ENCODE results near the gene CD300LD.
"Not testable (repeated sequence)": the region's sequence is repeated elsewhere in the genome, so short reads cannot be mapped to it uniquely, and the experiment has no call there.

Gene CD300LD

GRCh38 chr17:74568106-74568873, 23.8 kb downstream of the CD300LD start:
- H3K36me3 Mint-ChIP-seq: no peaks in the 10 kb centered on the region
- peaks cover 11% of the 10 kb centered on the region for H3K27me3 Mint-ChIP-seq
- H3K27ac Mint-ChIP-seq: no peak overlapping the region
- no peak overlapping the region for H3K4me3 Mint-ChIP-seq
- no peaks in the 10 kb centered on the region for H3K9me3 Mint-ChIP-seq
- no peaks in the 10 kb centered on the region for H3K4me1 Mint-ChIP-seq

- Mint-ChIP-seq H3K4me3 (no peak within 1 kb of the TSS), H3K4me1 (no peaks in the 10 kb centered on the region), H3K27me3 (peaks cover 11% of the 10 kb centered on the region), H3K9me3 (no peaks in the 10 kb centered on the region), H3K27ac (no peak within 1 kb of the TSS), H3K36me3 (no peaks in the 10 kb centered on the region)
Measured at GRCh38 chr17:74567397-74567796, 24.7 kb downstream of the CD300LD start, which contains the start of gene CD300H. TSS of gene CD300H (minus strand) at chr17:74567509.

GRCh38 chr17:74566132-74566753, 25.8 kb downstream of the CD300LD start:
- H3K27ac Mint-ChIP-seq: no peak overlapping the region
- no peak overlapping the region for H3K4me3 Mint-ChIP-seq
- peaks cover 11% of the 10 kb centered on the region for H3K27me3 Mint-ChIP-seq
- H3K4me1 Mint-ChIP-seq: no peaks in the 10 kb centered on the region
- no peaks in the 10 kb centered on the region for H3K36me3 Mint-ChIP-seq
- no peaks in the 10 kb centered on the region for H3K9me3 Mint-ChIP-seq

- Mint-ChIP-seq H3K27ac (no peak overlapping the region), H3K4me1 (no peaks in the 10 kb centered on the region), H3K27me3 (peaks cover 11% of the 10 kb centered on the region), H3K36me3 (no peaks in the 10 kb centered on the region), H3K4me3 (no peak overlapping the region), H3K9me3 (no peaks in the 10 kb centered on the region)
Measured at GRCh38 chr17:74565126-74565525, 27.0 kb downstream of the CD300LD start.

GRCh38 chr17:74563358-74563757, 28.7 kb downstream of the CD300LD start:
- no peaks in the 10 kb centered on the region for H3K36me3 Mint-ChIP-seq
- H3K4me1 Mint-ChIP-seq: peaks cover 9% of the 10 kb centered on the region
- H3K9me3 Mint-ChIP-seq: no peaks in the 10 kb centered on the region
- H3K27ac Mint-ChIP-seq: peak overlapping the region; percentile 1
- H3K4me3 Mint-ChIP-seq: no peak overlapping the region
- peaks cover 7% of the 10 kb centered on the region for H3K27me3 Mint-ChIP-seq

GRCh38 chr17:74561586-74561985, 30.5 kb downstream of the CD300LD start:
- Mint-ChIP-seq H3K9me3 (no peaks in the 10 kb centered on the region), H3K4me3 (no peak overlapping the region), H3K27me3 (peaks cover 5% of the 10 kb centered on the region), H3K36me3 (no peaks in the 10 kb centered on the region), H3K27ac (no peak overlapping the region), H3K4me1 (peaks cover 9% of the 10 kb centered on the region)

GRCh38 chr17:74558882-74559519, 33.1 kb downstream of the CD300LD start:
- no peaks in the 10 kb centered on the region for H3K27me3 Mint-ChIP-seq
- H3K27ac Mint-ChIP-seq: no peak overlapping the region
- no peaks in the 10 kb centered on the region for H3K36me3 Mint-ChIP-seq
- H3K4me3 Mint-ChIP-seq: no peak overlapping the region
- peaks cover 9% of the 10 kb centered on the region for H3K4me1 Mint-ChIP-seq
- H3K9me3 Mint-ChIP-seq: no peaks in the 10 kb centered on the region

- not testable (repeated sequence) for H3K4me3 Mint-ChIP-seq, H3K9me3 Mint-ChIP-seq, H3K36me3 Mint-ChIP-seq, H3K27me3 Mint-ChIP-seq, H3K4me1 Mint-ChIP-seq, H3K27ac Mint-ChIP-seq
Measured at GRCh38 chr17:74558402-74558801, 33.7 kb downstream of the CD300LD start.

GRCh38 chr17:74555427-74555940, 36.6 kb downstream of the CD300LD start:
- Mint-ChIP-seq H3K36me3 (no peaks in the 10 kb centered on the region), H3K4me3 (no peak overlapping the region), H3K4me1 (peaks cover 9% of the 10 kb centered on the region), H3K9me3 (no peaks in the 10 kb centered on the region), H3K27ac (no peak overlapping the region), H3K27me3 (no peaks in the 10 kb centered on the region)

GRCh38 chr17:74554909-74555308, 37.2 kb downstream of the CD300LD start:
- no peaks in the 10 kb centered on the region for H3K36me3 Mint-ChIP-seq
- peaks cover 9% of the 10 kb centered on the region for H3K4me1 Mint-ChIP-seq
- H3K27me3 Mint-ChIP-seq: no peaks in the 10 kb centered on the region
- H3K27ac Mint-ChIP-seq: no peak overlapping the region
- no peaks in the 10 kb centered on the region for H3K9me3 Mint-ChIP-seq
- H3K4me3 Mint-ChIP-seq: no peak overlapping the region

GRCh38 chr17:74552037-74552436, 40.0 kb downstream of the CD300LD start:
- Mint-ChIP-seq H3K27ac (no peak overlapping the region), H3K9me3 (no peaks in the 10 kb centered on the region), H3K4me1 (no peaks in the 10 kb centered on the region), H3K4me3 (no peak overlapping the region), H3K36me3 (no peaks in the 10 kb centered on the region), H3K27me3 (no peaks in the 10 kb centered on the region)

- no peak overlapping the region for H3K27ac Mint-ChIP-seq
- H3K27me3 Mint-ChIP-seq: no peaks in the 10 kb centered on the region
- H3K4me3 Mint-ChIP-seq: no peak overlapping the region
- H3K9me3 Mint-ChIP-seq: no peaks in the 10 kb centered on the region
- no peaks in the 10 kb centered on the region for H3K36me3 Mint-ChIP-seq
- H3K4me1 Mint-ChIP-seq: no peaks in the 10 kb centered on the region
Measured at GRCh38 chr17:74550602-74551001, 41.5 kb downstream of the CD300LD start.

- Mint-ChIP-seq H3K4me3 (no peak overlapping the region), H3K9me3 (no peaks in the 10 kb centered on the region), H3K4me1 (no peaks in the 10 kb centered on the region), H3K27me3 (no peaks in the 10 kb centered on the region), H3K36me3 (no peaks in the 10 kb centered on the region), H3K27ac (no peak overlapping the region)
Measured at GRCh38 chr17:74549343-74549742, 42.7 kb downstream of the CD300LD start.

GRCh38 chr17:74547736-74548135, 44.3 kb downstream of the CD300LD start:
- no peak overlapping the region for H3K4me3 Mint-ChIP-seq

GRCh38 chr17:74547264-74547663, 44.8 kb downstream of the CD300LD start:
- H3K4me1 Mint-ChIP-seq: no peaks in the 10 kb centered on the region
- H3K36me3 Mint-ChIP-seq: no peaks in the 10 kb centered on the region
- no peaks in the 10 kb centered on the region for H3K9me3 Mint-ChIP-seq
- H3K27me3 Mint-ChIP-seq: no peaks in the 10 kb centered on the region
- H3K27ac Mint-ChIP-seq: no peak overlapping the region
- no peak overlapping the region for H3K4me3 Mint-ChIP-seq

More at GRCh38 chr17:74547736-74548135, 44.3 kb downstream of the CD300LD start:
- Mint-ChIP-seq H3K9me3 (no peaks in the 10 kb centered on the region), H3K36me3 (no peaks in the 10 kb centered on the region), H3K27ac (no peak overlapping the region), H3K27me3 (no peaks in the 10 kb centered on the region), H3K4me1 (no peaks in the 10 kb centered on the region)

GRCh38 chr17:74546586-74546985, 45.5 kb downstream of the CD300LD start:
- no peaks in the 10 kb centered on the region for H3K27me3 Mint-ChIP-seq
- H3K36me3 Mint-ChIP-seq: no peaks in the 10 kb centered on the region
- H3K4me3 Mint-ChIP-seq: no peak overlapping the region
- H3K27ac Mint-ChIP-seq: no peak overlapping the region
- no peaks in the 10 kb centered on the region for H3K9me3 Mint-ChIP-seq
- no peaks in the 10 kb centered on the region for H3K4me1 Mint-ChIP-seq
